Measurements from ENCODE around the gene RASSF10.

DNA sequence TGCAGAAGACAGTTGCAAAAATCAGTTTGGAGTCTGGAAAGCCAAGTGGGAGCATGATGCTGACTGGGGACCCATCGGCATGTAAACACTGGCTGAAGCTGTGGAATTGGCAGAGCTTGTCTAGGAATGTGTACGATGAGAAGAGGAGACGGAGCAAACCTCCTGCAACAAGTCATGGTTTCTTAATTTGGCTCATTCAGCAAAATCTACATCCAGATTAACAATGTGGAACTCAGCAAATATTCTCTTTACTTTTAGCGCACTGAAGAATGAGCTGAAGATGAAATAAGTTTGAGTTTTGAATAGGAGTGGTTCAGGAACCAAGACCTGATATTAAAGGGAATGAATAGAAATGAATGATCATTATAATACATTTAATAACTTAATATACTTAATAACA lies 26.6 kb downstream of the RASSF10 start:
- no peak for TF ChIP-seq CTCF (IDR thresholded peaks at IDR 0.05)
- TF ChIP-seq POLR2A (IDR thresholded peaks at IDR 0.05) = no peak
